Stimulated activated CD4-positive, alpha-beta T cell treated with anti-CD3 and anti-CD28 coated beads, Interleukin-12 subunit alpha, Interleukin-12 subunit beta, amount 100 ng/mL, for 4 hours (primary cell): ENCODE measurements around the gene SLC30A1.
"Not testable (repeated sequence)": the region's sequence is repeated elsewhere in the genome, so short reads cannot be mapped to it uniquely, and the experiment has no call there.

ENCODE experiments used
- DNase-seq: peaks from one replicate; pipeline ENCODE4 v3.0.0-alpha.2; 2020

The SLC30A1 gene

DNA sequence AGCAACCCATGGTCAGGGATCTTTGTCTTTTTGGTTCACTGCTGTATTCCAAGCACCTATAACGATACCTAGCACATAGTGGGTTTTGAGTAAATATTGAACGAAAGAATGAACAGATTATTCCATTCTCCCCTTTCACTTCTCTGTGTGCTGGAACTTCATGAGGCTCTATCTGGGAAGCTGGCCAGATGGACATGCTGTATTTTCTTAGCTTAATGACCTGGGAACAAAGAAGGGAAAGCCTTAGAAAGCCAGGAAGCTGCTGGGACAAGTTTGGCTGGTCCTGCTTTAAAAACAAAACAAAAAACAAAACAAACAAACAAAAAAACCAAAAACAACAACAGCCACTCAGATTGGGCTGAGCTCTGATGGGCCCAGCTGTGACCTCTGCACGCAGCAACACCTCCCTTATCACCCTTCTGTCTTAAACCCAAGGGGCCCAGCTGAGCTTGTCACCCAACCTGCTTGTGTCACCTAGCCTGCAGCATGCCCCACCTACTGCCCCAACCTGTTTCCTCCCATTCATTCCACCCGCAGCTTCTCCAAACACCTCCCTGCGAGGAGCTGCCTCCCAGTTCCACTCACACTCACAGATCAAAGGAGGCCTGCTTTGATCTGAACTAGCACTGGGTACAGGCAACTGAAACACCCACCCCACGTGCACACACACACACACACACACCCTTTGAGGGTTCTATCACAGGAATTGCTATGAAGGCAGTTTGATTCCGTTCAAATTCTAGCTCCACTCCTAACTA, 37.1 kb downstream of the SLC30A1 start:
- DNase-seq: no peak

DNA sequence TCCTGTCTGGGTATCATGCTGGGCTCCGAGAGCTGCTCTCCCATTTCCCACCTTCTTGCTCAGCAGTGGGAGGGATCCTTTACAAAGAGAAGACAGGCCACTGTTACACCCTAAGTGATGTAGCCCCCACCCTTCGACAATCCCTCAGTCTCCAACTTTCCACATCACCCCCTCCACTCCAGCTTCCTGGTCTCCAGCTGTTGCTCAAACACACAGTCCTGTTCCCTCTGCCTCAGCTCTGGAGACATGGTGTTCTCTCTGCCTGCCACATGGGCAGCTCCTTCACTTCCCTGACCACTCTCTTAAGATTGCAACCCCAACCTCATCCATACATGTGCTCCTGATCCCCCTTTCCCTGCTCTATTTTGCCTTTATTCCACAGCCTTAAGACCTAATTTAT, 37.7 kb downstream of the SLC30A1 start:
- no peak for DNase-seq

DNA sequence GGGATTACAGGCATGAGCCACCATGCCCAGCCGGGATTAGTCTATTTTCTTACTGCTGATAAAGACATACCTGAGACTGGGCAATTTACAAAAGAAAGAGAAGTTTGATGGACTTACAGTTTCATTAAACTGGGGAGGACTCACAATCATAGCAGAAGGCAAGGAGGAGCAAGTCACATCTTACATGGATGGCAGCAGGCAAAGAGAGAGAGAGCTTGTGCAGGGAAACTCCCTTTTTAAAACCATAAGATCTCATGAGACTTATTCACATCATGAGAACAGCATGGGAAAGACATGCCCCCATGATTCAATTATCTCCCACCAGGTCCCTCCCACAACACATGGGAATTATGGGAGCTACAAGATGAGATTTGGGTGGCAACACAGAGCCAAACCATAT, 38.1 kb downstream of the SLC30A1 start:
- not testable (repeated sequence) for DNase-seq

GRCh38 chr1:211538287-211538686, 40.7 kb downstream of the SLC30A1 start:
- no peak for DNase-seq

- DNase-seq: no peak
Observed at GRCh38 chr1:211537253-211537652, 41.7 kb downstream of the SLC30A1 start.

DNA sequence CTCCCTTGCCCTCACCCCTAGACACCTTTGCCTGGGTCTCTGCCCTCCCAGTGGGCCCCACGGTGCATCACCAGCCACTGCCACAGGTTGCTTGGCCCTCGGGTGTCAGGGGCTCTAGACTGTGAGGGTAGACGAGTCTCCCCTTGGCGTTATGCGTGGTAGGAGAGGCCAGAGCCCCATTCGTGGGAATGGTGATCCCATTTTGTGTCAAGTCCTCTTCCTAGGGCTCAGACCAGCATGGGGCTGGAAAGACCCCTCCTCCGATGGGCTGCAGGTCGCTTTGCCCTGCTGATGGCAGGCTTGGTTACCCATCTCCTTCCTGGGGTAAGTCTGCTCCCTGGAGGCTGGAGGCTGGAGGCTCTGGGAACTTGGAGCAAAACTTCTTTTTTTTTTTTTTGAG, 42.4 kb downstream of the SLC30A1 start:
- DNase-seq: no peak

- DNase-seq: no peak
Observed at GRCh38 chr1:211535346-211535745, 43.6 kb downstream of the SLC30A1 start.

DNA sequence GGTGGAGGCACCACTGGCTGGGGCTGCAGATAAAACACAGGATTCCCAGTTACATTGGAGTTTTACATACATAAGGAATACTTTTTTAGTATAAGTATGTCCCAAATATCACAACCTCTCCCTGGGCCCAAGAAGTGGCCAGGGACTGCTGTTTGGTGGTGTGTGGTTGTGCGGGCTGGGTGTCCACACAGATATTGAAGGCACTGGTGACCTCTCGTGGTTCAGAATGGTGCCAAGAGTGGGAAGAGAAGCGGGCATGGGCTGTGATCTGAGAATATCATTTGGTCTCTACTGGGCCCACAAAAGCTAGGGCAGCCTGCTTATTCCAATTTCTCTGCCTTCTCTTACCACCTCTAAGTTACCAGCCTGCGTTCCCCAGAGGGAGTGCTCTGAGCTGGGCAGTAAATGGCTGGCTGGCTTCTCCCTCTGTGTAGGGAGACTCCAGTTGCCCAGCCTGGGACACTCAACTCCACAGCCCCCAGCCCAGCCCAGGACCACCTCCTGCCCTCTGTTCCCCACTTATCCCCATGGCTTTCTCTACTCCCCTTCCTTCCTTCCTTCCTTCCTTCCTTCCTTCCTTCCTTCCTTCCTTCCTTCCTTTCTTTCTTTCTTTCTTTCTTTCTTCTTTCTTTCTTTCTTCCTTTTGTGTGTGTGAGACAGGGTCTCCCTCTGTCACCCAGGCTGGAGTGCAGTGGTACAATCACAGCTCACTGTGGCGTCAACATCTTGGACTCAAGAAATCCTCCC, 44.2 kb downstream of the SLC30A1 start:
- no peak for DNase-seq

GRCh38 chr1:211532088-211532444, 46.9 kb downstream of the SLC30A1 start:
- no peak for DNase-seq

- no peak for DNase-seq
Observed at GRCh38 chr1:211531194-211532087, 47.5 kb downstream of the SLC30A1 start.

DNA sequence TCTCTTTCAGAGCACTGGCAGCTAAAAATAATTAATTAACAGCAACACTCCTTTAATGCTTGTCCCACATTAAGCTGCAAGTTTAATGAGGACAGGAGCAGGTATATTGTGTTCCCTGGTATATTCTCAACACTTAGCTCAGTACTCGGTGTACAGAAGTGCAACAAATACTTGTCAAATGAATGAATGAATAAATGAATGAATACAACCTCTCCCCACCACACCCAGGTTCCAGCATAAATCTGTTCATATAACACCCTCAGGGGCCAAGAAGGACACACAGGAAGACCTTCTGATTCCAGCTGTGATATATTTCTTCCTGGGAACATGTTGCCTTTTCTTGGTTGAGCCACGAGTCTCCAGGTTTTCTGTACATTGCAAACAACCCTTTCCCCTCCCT, 48.9 kb downstream of the SLC30A1 start:
- DNase-seq: no peak

DNA sequence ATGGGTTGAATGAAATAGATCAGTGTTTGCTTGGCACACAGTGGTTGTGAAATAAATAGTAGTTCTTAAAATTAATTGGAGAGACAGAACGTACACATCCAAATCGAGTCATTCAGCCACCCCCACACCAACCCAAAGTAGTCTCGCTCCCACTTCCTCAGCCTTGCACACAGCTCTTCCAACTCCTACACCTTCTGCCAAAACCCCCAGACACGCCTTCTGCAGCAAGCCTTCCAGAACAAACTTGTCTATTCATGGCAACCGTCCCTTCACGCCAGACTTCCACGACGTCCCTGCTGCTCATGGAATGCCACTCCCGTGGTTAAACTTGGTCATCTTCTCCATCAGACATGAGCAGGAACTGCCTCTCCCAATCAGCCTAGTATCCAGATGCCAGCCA, 49.5 kb downstream of the SLC30A1 start:
- no peak for DNase-seq

DNA sequence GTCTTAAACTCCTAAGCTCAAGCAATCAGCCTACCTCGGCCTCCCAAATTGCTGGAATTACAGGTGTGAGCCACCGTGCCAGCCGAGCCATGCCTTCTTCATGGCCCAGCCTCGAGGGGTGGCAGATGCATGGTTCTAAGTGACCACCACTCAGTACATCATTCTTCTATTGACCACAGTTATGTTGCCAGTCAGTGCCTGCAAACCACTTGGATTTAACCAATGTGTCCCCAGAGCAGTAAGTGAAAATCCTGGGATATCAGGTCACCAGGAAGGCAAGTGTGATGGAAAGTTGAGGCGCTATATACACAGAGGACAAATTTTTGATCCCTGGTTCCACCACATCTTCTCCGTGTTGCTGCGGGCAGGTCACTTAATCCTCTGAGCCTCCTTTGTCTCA, 50.0 kb downstream of the SLC30A1 start:
- DNase-seq: no peak

GRCh38 chr1:211527888-211528287, 51.1 kb downstream of the SLC30A1 start:
- no peak for DNase-seq

DNA sequence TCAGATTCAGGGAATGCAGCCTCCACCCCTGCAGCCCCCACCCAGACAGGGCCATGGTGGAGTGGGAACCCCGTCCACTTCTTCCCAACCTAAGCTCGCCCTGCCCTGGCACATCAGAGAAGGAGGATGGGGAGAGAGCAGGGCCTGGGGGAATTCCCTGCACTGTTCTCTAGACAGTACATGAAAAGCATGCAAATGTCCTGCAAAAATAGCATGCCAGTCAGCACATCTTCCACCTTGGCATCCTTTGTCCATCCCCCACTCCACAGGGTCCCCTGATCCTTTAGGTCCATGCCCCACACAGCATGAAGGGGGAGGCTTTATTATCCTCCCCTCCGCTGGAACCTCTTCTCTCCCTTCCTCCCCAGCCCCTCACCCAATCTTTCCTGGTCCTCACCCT, 52.0 kb downstream of the SLC30A1 start:
- no peak for DNase-seq

DNA sequence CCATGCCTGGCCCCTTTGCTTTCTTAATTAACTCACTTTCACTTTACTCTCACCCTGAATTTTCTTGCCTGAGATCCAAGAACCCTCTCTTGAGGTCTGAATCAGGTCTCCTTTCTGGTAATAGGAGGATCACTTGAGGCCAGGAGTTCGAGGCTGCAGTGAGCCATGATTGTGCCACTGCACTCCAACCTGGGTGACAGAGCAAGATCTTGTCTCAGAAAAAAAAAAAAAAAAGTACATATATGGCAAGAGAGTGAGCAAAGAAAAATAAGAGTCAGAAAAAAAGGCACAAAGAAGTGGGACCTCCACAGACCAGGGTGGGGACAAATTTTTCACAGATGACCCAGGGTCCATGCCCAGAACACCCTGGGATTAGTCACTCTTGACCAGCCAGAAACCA, 52.9 kb downstream of the SLC30A1 start:
- no peak for DNase-seq

DNA sequence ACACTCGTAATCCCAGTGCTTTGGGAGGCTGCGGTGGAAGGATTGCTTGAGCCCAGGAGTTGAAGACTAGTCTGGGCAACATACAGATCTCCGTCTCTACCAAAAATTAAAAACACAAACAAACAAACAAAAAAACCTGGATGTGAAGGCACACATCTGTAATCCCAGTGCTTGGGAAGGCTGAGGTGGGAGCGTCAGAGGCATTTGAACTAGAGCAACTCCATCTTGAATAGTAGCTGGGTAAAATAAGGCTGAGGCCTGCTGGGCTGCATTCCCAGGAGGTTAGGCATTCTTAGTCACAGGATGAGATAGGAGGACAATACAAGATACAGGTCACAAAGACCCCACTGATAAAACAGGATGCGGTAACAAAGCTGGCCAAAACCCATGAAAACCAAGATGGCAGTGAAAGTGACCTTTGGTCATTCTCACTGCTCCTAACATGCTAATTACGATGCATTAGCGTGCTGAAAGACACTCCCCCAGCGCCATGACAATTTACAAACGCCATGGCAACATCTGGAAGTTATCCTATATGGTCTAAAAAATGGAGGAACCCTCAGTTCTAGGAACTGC, 53.8 kb downstream of the SLC30A1 start:
- no peak for DNase-seq

- no peak for DNase-seq
Observed at GRCh38 chr1:211524521-211524920, 54.4 kb downstream of the SLC30A1 start.

- DNase-seq: no peak
Observed at GRCh38 chr1:211522804-211523203, 56.2 kb downstream of the SLC30A1 start.
